H7 (cell line): ENCODE measurements around the gene TEX19. TPM values are rescaled to one million over a fixed set of nuclear protein-coding genes. Genes with fewer than 3 reads are reported as not detected.
A peak's percentile ranks its signal among the peaks of the same experiment; 100 is the strongest.

Source experiments
- DNase-seq: peaks from one replicate; pipeline ENCODE4 v3.0.0; 2012
- H3K27me3 ChIP-seq: 2 replicates; pipeline ENCODE4 v1.6.0; 2011; ENCODE audit warnings: mild to moderate bottlenecking, low read length; ENCODE audit not compliant: control insufficient read depth, insufficient read depth
- H3K36me3 ChIP-seq: replicated peaks from 2 replicates; pipeline ENCODE4 v1.5.1; 2011; ENCODE audit warnings: low read length; ENCODE audit not compliant: control insufficient read depth, insufficient read depth
- H3K4me3 ChIP-seq: 2 replicates; pipeline ENCODE4 v1.5.1; 2011; ENCODE audit warnings: low read depth, mild to moderate bottlenecking, control low read depth, low read length, moderate library complexity; ENCODE audit not compliant: insufficient read depth
- total RNA-seq: library from RNA; depleted of rRNA; stranded (reverse); fragments of >200 nt; shearing (Covaris generic); gene quantifications from 2 replicates; pipeline ENCODE4 v1.2.3, GENCODE V29; 2014

The TEX19 gene
- total RNA-seq, 1 experiment from 2014 or later, result 1.1 TPM

DNA sequence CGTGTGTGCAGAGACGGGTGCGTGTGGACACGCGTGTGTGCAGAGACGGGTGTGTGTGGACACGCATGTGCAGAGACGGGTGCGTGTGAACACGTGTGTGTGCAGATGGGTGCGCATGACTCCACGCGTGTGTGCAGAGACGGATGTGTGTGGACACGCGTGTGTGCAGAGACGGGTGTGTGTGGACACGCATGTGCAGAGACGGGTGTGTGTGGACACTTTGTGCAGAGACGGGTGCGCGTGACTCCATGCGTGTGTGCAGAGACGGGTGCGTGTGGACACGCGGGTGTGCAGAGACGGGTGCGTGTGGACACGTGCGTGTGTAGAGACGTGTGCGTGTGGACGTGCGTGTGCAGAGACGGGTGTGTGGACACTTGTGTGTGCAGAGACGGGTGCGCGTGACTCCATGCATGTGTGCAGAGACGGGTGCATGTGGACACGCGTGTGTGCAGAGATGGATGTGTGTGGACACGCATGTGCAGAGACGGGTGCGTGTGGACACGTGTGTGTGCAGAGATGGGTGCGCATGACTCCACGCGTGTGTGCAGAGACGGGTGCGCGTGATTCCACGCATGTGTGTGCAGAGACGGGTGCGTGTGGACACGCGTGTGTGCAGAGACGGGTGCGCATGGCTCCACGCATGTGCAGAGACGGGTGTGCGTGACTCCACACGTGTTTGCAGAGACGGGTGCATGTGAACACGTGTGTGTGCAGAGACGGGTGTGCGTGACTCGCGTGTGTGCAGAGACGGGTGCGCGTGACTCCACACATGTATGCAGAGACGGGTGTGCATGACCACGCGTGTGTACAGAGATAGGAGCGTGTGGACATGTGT, 40.1 kb upstream of the TEX19 start:
- Histone ChIP-seq H3K27me3 (no peaks in the 10 kb centered on the region), H3K36me3 (no peaks in the 10 kb centered on the region), H3K4me3 (no peak overlapping the region)
- no peak for DNase-seq

DNA sequence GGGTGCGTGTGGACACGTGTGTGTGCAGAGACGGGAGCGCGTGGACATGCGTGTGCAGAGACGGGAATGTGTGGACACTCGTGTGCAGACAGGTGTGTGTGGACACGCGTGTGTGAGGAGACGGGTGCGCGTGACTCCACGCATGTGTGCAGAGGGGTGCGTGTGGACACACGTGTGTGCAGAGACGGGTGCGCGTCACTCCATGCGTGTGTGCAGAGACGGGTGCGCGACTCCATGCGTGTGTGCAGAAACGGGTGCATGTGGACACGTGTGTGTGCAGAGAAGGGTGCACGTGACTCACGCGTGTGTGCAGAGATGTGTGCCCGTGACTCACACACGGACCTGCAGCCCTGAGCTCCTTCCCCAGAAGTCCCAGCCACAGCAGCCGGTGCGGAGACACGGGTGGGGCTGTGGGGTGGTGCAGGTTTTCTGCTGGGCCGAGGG, 39.4 kb upstream of the TEX19 start:
- Histone ChIP-seq H3K4me3 (no peak overlapping the region), H3K27me3 (no peaks in the 10 kb centered on the region)

GRCh38 chr17:82320140-82320840, 38.8 kb upstream of the TEX19 start:
- Histone ChIP-seq H3K4me3 (no peak overlapping the region), H3K27me3 (no peaks in the 10 kb centered on the region), H3K36me3 (no peaks in the 10 kb centered on the region)
- DNase-seq, result no peak

More for the DNA sequence above, 39.4 kb upstream of the TEX19 start:
- H3K36me3 ChIP-seq, result no peaks in the 10 kb centered on the region
- no peak for DNase-seq

DNA sequence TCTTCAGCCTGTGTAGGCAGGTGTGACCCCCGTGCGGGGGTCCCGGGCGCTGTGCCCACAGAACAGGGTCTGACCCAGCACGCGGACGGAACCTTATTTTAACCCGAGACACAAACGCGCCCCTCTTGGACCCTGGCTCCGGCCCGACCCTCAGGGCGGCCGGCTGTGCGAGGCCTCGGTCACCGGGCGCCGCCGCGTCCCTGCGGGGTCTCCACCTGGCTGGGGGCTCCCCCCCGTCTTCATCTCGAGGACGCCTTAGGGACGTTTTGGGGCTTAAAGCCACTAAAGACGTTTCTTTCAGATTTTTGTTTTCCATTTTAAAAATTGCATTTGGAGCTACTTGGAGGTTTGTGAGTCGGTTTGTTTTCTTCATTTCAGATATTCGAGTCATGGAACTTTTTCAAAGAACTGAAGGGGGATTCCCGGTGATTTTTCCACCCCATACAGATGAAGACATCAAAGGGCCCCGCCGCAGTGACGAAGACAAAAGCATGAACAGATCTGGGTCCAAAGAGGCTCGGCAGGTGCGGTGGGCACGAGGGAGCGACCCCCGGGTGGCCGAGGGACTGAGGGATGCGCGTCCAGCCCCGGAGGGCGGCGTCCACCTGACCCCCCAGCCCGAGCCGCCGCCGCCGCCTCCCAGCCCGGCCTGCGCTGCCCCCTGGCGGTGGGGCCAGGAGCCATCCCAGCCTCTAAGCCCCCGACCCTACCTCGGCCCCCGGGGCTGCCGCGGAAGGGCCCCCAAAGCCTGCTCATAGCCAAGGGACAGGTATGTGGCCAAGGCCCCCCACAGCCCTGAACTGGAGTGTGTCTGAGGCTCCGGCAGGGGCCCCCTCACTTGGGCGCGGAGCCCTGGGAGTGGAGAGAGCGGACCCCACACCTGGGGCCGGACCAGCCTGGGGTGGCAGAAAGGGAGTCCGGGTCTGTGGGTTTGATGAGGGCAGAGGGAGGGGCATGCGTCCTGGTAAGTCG, 37.8 kb upstream of the TEX19 start:
- DNase-seq, result peak; percentile 98
- Histone ChIP-seq H3K36me3 (no peaks in the 10 kb centered on the region), H3K4me3 (no peak overlapping the region), H3K27me3 (no peaks in the 10 kb centered on the region)

GRCh38 chr17:82321947-82322466, 37.0 kb upstream of the TEX19 start:
- DNase-seq, result no peak
- H3K4me3 ChIP-seq, result no peak overlapping the region

DNA sequence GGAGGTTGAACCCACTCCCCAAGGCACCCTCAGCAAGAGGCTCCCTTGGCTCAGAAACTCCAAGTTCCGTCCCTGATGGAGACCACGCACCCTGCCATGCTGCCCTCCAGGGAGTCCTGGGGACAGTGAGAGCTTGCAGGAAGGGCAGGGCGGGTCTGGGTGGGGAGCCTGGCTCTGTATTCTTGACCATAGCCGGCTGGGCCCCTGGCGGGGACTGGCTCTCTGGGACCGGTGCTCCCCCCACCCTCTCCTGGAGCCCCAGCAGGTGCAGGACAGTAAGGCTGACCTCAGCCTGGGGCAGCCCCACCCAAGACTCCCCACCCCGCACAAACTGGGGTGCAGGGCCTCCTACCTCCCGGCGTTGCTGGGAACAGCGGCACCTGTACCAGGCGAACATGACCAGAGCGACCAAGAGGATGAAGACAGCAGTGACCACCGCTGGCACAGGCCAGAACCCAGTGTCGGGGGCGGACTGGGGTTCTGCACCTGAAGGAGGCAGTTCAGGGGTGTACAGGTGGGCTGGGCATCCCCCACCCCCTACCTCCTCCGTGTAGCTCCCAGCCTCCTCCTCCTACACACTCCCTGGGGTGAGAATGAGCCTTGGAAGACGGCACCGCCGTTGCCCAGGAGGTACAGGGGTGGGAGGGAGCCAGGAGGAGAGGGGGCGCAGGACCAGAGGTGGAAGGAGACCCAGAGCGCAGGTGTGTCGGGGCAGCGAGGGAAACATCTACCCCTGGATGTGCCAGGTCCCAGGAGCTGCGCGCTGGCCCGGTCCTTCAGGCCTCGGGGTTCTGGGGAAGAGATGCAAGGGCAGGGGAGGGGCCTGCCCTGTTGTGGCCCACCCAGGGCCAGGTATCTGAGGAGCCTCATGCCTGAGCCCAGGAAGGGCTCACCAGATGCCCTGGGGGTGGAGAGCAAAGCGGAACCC, 36.3 kb upstream of the TEX19 start:
- DNase-seq, result no peak
- H3K4me3 ChIP-seq, result no peak overlapping the region
- H3K36me3 ChIP-seq, result no peaks in the 10 kb centered on the region
- H3K27me3 ChIP-seq, result no peaks in the 10 kb centered on the region; the same call in 1 of the 2 replicates

More at GRCh38 chr17:82321947-82322466, 37.0 kb upstream of the TEX19 start:
- H3K36me3 ChIP-seq, result no peaks in the 10 kb centered on the region
- H3K27me3 ChIP-seq, result no peaks in the 10 kb centered on the region

DNA sequence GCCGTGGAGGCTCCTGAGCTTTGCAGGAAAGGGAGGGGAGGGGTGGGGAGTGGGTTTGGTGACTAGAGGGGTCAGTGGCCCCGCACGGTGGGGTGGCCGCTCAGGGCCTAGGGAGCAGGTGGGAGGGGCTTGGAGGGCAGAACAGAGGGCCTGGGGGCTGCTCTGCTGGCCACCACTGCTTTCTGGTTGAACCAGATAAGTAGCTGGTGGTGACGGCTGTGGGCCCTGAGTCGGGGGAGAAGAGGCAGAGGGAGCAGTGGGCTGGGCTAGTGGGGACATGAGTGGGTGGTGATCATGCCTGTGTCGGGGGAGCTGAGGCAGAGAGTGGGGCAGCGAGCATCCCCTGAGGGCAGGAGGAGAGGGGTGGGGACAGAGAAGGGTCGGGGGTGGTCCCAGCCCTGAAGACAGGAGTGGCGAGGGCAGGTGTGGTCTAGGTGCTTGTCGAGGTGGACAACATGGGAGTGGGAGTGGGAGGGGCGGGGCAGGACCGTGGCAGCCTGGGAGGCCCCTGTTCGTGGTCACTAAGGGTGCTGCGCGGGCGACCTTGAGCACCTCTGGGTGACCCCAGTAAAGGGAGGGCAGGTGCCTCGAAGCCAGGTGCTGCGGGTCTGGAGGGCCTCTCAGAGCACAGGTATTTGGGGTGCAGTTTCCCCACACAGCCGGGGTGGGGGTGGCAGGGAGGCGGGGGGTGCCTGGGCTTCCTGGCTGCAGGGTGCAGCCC, 35.4 kb upstream of the TEX19 start:
- no peaks in the 10 kb centered on the region; the same call in 1 of the 2 replicates for H3K27me3 ChIP-seq
- DNase-seq, result no peak
- no peak overlapping the region for H3K4me3 ChIP-seq
- H3K36me3 ChIP-seq, result no peaks in the 10 kb centered on the region

- no peak overlapping the region for H3K4me3 ChIP-seq
- H3K27me3 ChIP-seq, result no peaks in the 10 kb centered on the region; the same call in 1 of the 2 replicates
- no peaks in the 10 kb centered on the region for H3K36me3 ChIP-seq
- DNase-seq, result no peak
Observed at GRCh38 chr17:82324566-82325285, 34.3 kb upstream of the TEX19 start.

GRCh38 chr17:82325286-82326180, 33.5 kb upstream of the TEX19 start:
- Histone ChIP-seq H3K4me3 (no peak overlapping the region), H3K36me3 (no peaks in the 10 kb centered on the region), H3K27me3 (no peaks in the 10 kb centered on the region; the same call in 1 of the 2 replicates)
- DNase-seq, result no peak

GRCh38 chr17:82327289-82327688, 31.8 kb upstream of the TEX19 start:
- H3K36me3 ChIP-seq, result no peaks in the 10 kb centered on the region
- DNase-seq, result peak; percentile 85
- H3K27me3 ChIP-seq, result peaks cover 4% of the 10 kb centered on the region
- no peak overlapping the region for H3K4me3 ChIP-seq

DNA sequence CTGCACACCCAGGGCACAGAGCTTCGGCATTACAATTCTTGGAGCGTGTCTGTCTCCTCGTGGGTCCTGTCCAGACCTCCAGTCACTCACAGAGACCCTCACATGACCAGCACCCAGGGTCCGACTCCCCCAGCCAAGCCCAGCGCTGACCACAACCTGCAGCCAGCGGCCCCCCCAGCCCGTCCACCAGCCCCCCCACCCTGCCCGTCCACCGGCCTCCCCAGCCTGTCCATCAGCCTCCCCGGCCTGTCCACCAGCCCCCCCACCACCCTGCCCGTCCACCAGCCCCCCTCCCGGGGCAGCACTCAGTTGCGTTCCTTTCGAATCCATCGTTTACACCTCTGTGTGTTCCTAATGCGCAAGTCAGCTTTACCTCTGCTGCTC, 31.3 kb upstream of the TEX19 start:
- DNase-seq, result no peak
- H3K36me3 ChIP-seq, result no peaks in the 10 kb centered on the region
- peaks cover 8% of the 10 kb centered on the region for H3K27me3 ChIP-seq
- no peak overlapping the region for H3K4me3 ChIP-seq
